ENCODE data around the gene ABHD5. TPM values are rescaled to one million over a fixed set of nuclear protein-coding genes. Genes with fewer than 3 reads are reported as not detected.
"Not testable (repeated sequence)": the region's sequence is repeated elsewhere in the genome, so short reads cannot be mapped to it uniquely, and the experiment has no call there.

Gene ABHD5
- polyA plus RNA-seq, 1 of the 3 experiments (the other 2 are of a cell fraction) = 10.4 TPM

DNA sequence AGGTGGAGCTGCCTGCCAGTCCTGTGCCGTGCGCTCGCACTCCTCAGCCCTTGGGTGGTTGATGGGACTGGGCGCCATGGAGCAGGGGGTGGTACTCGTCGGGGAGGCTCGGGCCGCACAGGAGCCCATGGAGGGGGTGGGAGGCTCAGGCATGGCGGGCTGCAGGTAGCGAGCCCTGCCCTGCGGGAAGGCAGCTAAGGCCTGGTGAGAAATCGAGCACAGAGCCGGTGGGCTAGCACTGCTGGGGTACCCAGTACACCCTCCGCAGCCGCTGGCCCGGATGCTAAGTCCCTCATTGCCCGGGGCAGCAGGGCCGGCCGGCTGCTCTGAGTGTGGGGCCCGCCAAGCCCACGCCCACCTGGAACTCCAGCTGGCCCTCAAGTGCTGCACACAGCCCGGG lies 34.3 kb upstream of the ABHD5 start:
- no CpG with 5 or more reads among the region's 22 CpGs for WGBS (ENCODE audit: low lambda C conversion rate)
- DNase-seq; H3K79me2 ChIP-seq (ENCODE audit: insufficient read depth); H3K36me3 ChIP-seq (replicated peaks in 1 of 2; ENCODE audit: control insufficient read depth in 1 of 2, insufficient read depth in 2 of 2, low read length in 1 of 2); H3K27me3 ChIP-seq (ENCODE audit: insufficient read depth); H3K9me2 ChIP-seq; CTCF ChIA-PET; POLR2A ChIA-PET; H2AFZ ChIP-seq (ENCODE audit: low read depth); H3K9ac ChIP-seq; H3K27ac ChIP-seq (ENCODE audit: low read depth in 2 of 2, low read length in 1 of 2); H3K4me1 ChIP-seq (ENCODE audit: control insufficient read depth in 1 of 2, insufficient read depth in 2 of 2, low read depth in 1 of 2, low read length in 1 of 2); H3F3A ChIP-seq (replicated peaks; ENCODE audit: insufficient read depth); H4K20me1 ChIP-seq (ENCODE audit: insufficient read depth); H3K4me2 ChIP-seq; H3K4me3 ChIP-seq (ENCODE audit: low read depth in 2 of 2, low read length in 1 of 2); H3K9me3 ChIP-seq: not testable (repeated sequence)

- no peak overlapping the region for H3K9ac ChIP-seq
- ChIA-PET CTCF (interaction anchor here (1.1 kb wide), 1 partner anchor 540 kb away, joined by 3 read pairs; no protein-coding TSS in a partner anchor), POLR2A (interaction anchor here (0.5 kb wide), 1 partner anchor 16 kb away, joined by 3 read pairs; no protein-coding TSS in a partner anchor)
- H3K4me1 ChIP-seq (ENCODE audit: control insufficient read depth in 1 of 2, insufficient read depth in 2 of 2, low read depth in 1 of 2, low read length in 1 of 2) = no peaks in the 10 kb centered on the region
- no peaks in the 10 kb centered on the region for H3K27me3 ChIP-seq (ENCODE audit: insufficient read depth)
- no peak overlapping the region for H3K27ac ChIP-seq (ENCODE audit: low read depth in 2 of 2, low read length in 1 of 2)
- H3K9me2 ChIP-seq = no peaks in the 10 kb centered on the region
- no peak overlapping the region for H3K4me3 ChIP-seq (ENCODE audit: low read depth in 2 of 2, low read length in 1 of 2)
- TF ChIP-seq JUND (IDR thresholded peaks at IDR 0.05) = no peak
- no peak for TF ChIP-seq RAD21 (IDR thresholded peaks at IDR 0.05; ENCODE audit: low read length)
- TF ChIP-seq FOXM1 (IDR thresholded peaks at IDR 0.05; ENCODE audit: low read depth) = no peak
- TF ChIP-seq MEF2A (IDR thresholded peaks at IDR 0.05; ENCODE audit: borderline replicate concordance, low read depth) = no peak
- no peaks in the 10 kb centered on the region for H3K79me2 ChIP-seq (ENCODE audit: insufficient read depth)
- H3K4me2 ChIP-seq = no peak overlapping the region
- WGBS (ENCODE audit: low lambda C conversion rate) = 79% methylated on average over 5 of the region's 13 CpGs
- no peak overlapping the region for H2AFZ ChIP-seq (ENCODE audit: low read depth)
- H3K9me3 ChIP-seq = no peaks in the 10 kb centered on the region
- no peak for DNase-seq
- no peaks in the 10 kb centered on the region for H4K20me1 ChIP-seq (ENCODE audit: insufficient read depth)
- no peaks in the 10 kb centered on the region for H3F3A ChIP-seq (replicated peaks; ENCODE audit: insufficient read depth)
- no peaks in the 10 kb centered on the region for H3K36me3 ChIP-seq (replicated peaks in 1 of 2; ENCODE audit: control insufficient read depth in 1 of 2, insufficient read depth in 2 of 2, low read length in 1 of 2)
Observed at GRCh38 chr3:43659250-43659880, 31.4 kb upstream of the ABHD5 start.

DNA sequence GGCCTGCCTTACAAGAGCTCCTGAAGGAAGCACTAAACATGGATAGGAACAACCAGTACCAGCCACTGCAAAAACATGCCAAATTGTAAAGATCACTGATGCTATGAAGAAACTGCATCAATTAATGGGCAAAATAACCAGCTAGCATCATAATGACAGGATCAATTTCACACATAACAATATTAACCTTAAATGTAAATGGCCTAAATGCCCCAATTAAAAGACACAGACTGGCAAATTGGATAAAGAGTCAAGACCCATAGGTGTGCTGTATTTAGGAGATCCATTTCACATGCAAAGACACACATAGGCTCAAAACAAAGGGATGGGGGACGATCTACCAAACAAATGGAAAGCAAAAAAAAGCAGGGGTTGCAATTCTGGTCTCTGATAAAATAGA lies 29.4 kb upstream of the ABHD5 start:
- not testable (repeated sequence) for H3K79me2 ChIP-seq (ENCODE audit: insufficient read depth)

GRCh38 chr3:43665011-43665410 lies 25.7 kb upstream of the ABHD5 start:
- H3K79me2 ChIP-seq (ENCODE audit: insufficient read depth); H3K27me3 ChIP-seq (ENCODE audit: insufficient read depth); H4K20me1 ChIP-seq (ENCODE audit: insufficient read depth); H3F3A ChIP-seq (replicated peaks; ENCODE audit: insufficient read depth); H3K9ac ChIP-seq; H3K4me3 ChIP-seq (ENCODE audit: low read depth in 2 of 2, low read length in 1 of 2); H3K36me3 ChIP-seq (replicated peaks in 1 of 2; ENCODE audit: control insufficient read depth in 1 of 2, insufficient read depth in 2 of 2, low read length in 1 of 2); H3K4me2 ChIP-seq; CTCF ChIA-PET; POLR2A ChIA-PET; H3K9me2 ChIP-seq; DNase-seq; H3K4me1 ChIP-seq (ENCODE audit: control insufficient read depth in 1 of 2, insufficient read depth in 2 of 2, low read depth in 1 of 2, low read length in 1 of 2); H2AFZ ChIP-seq (ENCODE audit: low read depth); H3K27ac ChIP-seq (ENCODE audit: low read depth in 2 of 2, low read length in 1 of 2); H3K9me3 ChIP-seq: not testable (repeated sequence)
- 88% methylated on average over 3 of the region's 3 CpGs for WGBS (ENCODE audit: low lambda C conversion rate)

More for the DNA sequence above, 29.4 kb upstream of the ABHD5 start:
- H3K27ac ChIP-seq (ENCODE audit: low read depth in 2 of 2, low read length in 1 of 2); POLR2A ChIA-PET; H4K20me1 ChIP-seq (ENCODE audit: insufficient read depth); H3F3A ChIP-seq (replicated peaks; ENCODE audit: insufficient read depth); H3K4me3 ChIP-seq (ENCODE audit: low read depth in 2 of 2, low read length in 1 of 2); CTCF ChIA-PET; H3K9ac ChIP-seq; H3K36me3 ChIP-seq (replicated peaks in 1 of 2; ENCODE audit: control insufficient read depth in 1 of 2, insufficient read depth in 2 of 2, low read length in 1 of 2); H2AFZ ChIP-seq (ENCODE audit: low read depth); DNase-seq; H3K4me2 ChIP-seq; H3K9me3 ChIP-seq; H3K27me3 ChIP-seq (ENCODE audit: insufficient read depth); H3K4me1 ChIP-seq (ENCODE audit: control insufficient read depth in 1 of 2, insufficient read depth in 2 of 2, low read depth in 1 of 2, low read length in 1 of 2); H3K9me2 ChIP-seq: not testable (repeated sequence)
- 58% methylated on average over 1 of the region's 1 CpG for WGBS (ENCODE audit: low lambda C conversion rate)
